ENCODE measurements around the gene TEX52. TPM values are rescaled to one million over a fixed set of nuclear protein-coding genes. Genes with fewer than 3 reads are reported as not detected.

Gene TEX52
- total and polyA plus RNA-seq, 4 donors = 0.81 to 1.3 TPM; not detected in 2

- Histone ChIP-seq H3K4me3 (ENCODE audit: low read depth, low read length) (no peak overlapping the region), H3K27me3 (ENCODE audit: control insufficient read depth, insufficient read depth, low read length) (no peaks in the 10 kb centered on the region), H3K4me1 (ENCODE audit: control insufficient read depth, insufficient read depth, low read length) (peaks cover 6% of the 10 kb centered on the region), H3K9me3 (ENCODE audit: control insufficient read depth, insufficient read depth, low read length) (no peaks in the 10 kb centered on the region), H3K36me3 (ENCODE audit: control insufficient read depth, insufficient read depth, low read length) (peaks cover 20% of the 10 kb centered on the region), H3K27ac (ENCODE audit: low read depth, low read length) (no peak overlapping the region)
- DNase-seq (ENCODE audit: low read depth in 4 of 6, low spot score in 6 of 6) = no peak
- 87% methylated on average over 7 of the region's 7 CpGs for WGBS (ENCODE audit: insufficient coverage)
These were observed 1.3 kb downstream of the TEX52 start for GRCh38 chr12:2855546-2855945.

- Histone ChIP-seq H3K4me1 (ENCODE audit: control insufficient read depth, insufficient read depth, low read length) (peaks cover 6% of the 10 kb centered on the region), H3K27me3 (ENCODE audit: control insufficient read depth, insufficient read depth, low read length) (no peaks in the 10 kb centered on the region), H3K4me3 (ENCODE audit: low read depth, low read length) (no peak overlapping the region), H3K27ac (ENCODE audit: low read depth, low read length) (no peak overlapping the region), H3K9me3 (ENCODE audit: control insufficient read depth, insufficient read depth, low read length) (no peaks in the 10 kb centered on the region), H3K36me3 (ENCODE audit: control insufficient read depth, insufficient read depth, low read length) (peaks cover 20% of the 10 kb centered on the region)
- DNase-seq (ENCODE audit: low read depth in 4 of 6, low spot score in 6 of 6) = no peak
- 84% methylated on average over 20 of the region's 25 CpGs for whole genome bisulfite sequencing (ENCODE audit: insufficient coverage)
These were observed 2.0 kb downstream of the TEX52 start for GRCh38 chr12:2854669-2855453.

GRCh38 chr12:2853626-2854025 is 3.2 kb downstream of the TEX52 start:
- Histone ChIP-seq H3K9me3 (ENCODE audit: control insufficient read depth, insufficient read depth, low read length) (no peaks in the 10 kb centered on the region), H3K36me3 (ENCODE audit: control insufficient read depth, insufficient read depth, low read length) (peaks cover 11% of the 10 kb centered on the region), H3K27me3 (ENCODE audit: control insufficient read depth, insufficient read depth, low read length) (no peaks in the 10 kb centered on the region), H3K4me3 (ENCODE audit: low read depth, low read length) (no peak overlapping the region), H3K27ac (ENCODE audit: low read depth, low read length) (no peak overlapping the region), H3K4me1 (ENCODE audit: control insufficient read depth, insufficient read depth, low read length) (peaks cover 6% of the 10 kb centered on the region)
- peak in 4 of 6 donors; percentile 60 to 93 (median 77) for DNase-seq (ENCODE audit: low read depth in 4 of 6, low spot score in 6 of 6)
- 2% methylated on average over 8 of the region's 11 CpGs for WGBS (ENCODE audit: insufficient coverage)

GRCh38 chr12:2851931-2852330 is 4.9 kb downstream of the TEX52 start:
- H3K27me3 ChIP-seq (ENCODE audit: control insufficient read depth, insufficient read depth, low read length) = no peaks in the 10 kb centered on the region
- peaks cover 6% of the 10 kb centered on the region for H3K4me1 ChIP-seq (ENCODE audit: control insufficient read depth, insufficient read depth, low read length)
- no peak overlapping the region for H3K4me3 ChIP-seq (ENCODE audit: low read depth, low read length)
- DNase-seq (ENCODE audit: low read depth in 4 of 6, low spot score in 6 of 6) = no peak
- no peaks in the 10 kb centered on the region for H3K9me3 ChIP-seq (ENCODE audit: control insufficient read depth, insufficient read depth, low read length)
- no CpG with 5 or more reads among the region's 3 CpGs for WGBS (ENCODE audit: insufficient coverage)
- H3K36me3 ChIP-seq (ENCODE audit: control insufficient read depth, insufficient read depth, low read length) = peaks cover 5% of the 10 kb centered on the region
- no peak overlapping the region for H3K27ac ChIP-seq (ENCODE audit: low read depth, low read length)

GRCh38 chr12:2845280-2845679 is 11.6 kb downstream of the TEX52 start:
- peak in 1 of 6 donors; percentile 34 for DNase-seq (ENCODE audit: low read depth in 4 of 6, low spot score in 6 of 6)
- H3K27ac ChIP-seq (ENCODE audit: low read depth, low read length) = peak overlapping the region; percentile 69
- H3K9me3 ChIP-seq (ENCODE audit: control insufficient read depth, insufficient read depth, low read length) = no peaks in the 10 kb centered on the region
- no peaks in the 10 kb centered on the region for H3K36me3 ChIP-seq (ENCODE audit: control insufficient read depth, insufficient read depth, low read length)
- H3K4me3 ChIP-seq (ENCODE audit: low read depth, low read length) = no peak overlapping the region
- H3K4me1 ChIP-seq (ENCODE audit: control insufficient read depth, insufficient read depth, low read length) = peaks cover 33% of the 10 kb centered on the region
- no peaks in the 10 kb centered on the region for H3K27me3 ChIP-seq (ENCODE audit: control insufficient read depth, insufficient read depth, low read length)
- WGBS (ENCODE audit: insufficient coverage) = 34% methylated on average over 3 of the region's 6 CpGs

- Histone ChIP-seq H3K9me3 (ENCODE audit: control insufficient read depth, insufficient read depth, low read length) (no peaks in the 10 kb centered on the region), H3K4me3 (ENCODE audit: low read depth, low read length) (no peak overlapping the region), H3K4me1 (ENCODE audit: control insufficient read depth, insufficient read depth, low read length) (peaks cover 33% of the 10 kb centered on the region), H3K36me3 (ENCODE audit: control insufficient read depth, insufficient read depth, low read length) (no peaks in the 10 kb centered on the region), H3K27ac (ENCODE audit: low read depth, low read length) (peak overlapping the region; percentile 69), H3K27me3 (ENCODE audit: control insufficient read depth, insufficient read depth, low read length) (no peaks in the 10 kb centered on the region)
- DNase-seq (ENCODE audit: low read depth in 4 of 6, low spot score in 6 of 6) = no peak
- 87% methylated on average over 8 of the region's 9 CpGs for WGBS (ENCODE audit: insufficient coverage)
These were observed 12.1 kb downstream of the TEX52 start for GRCh38 chr12:2844786-2845185.

GRCh38 chr12:2842948-2843347 is 13.9 kb downstream of the TEX52 start:
- H3K9me3 ChIP-seq (ENCODE audit: control insufficient read depth, insufficient read depth, low read length) = no peaks in the 10 kb centered on the region
- DNase-seq (ENCODE audit: low read depth in 4 of 6, low spot score in 6 of 6) = no peak
- no peaks in the 10 kb centered on the region for H3K27me3 ChIP-seq (ENCODE audit: control insufficient read depth, insufficient read depth, low read length)
- 90% methylated on average over 4 of the region's 5 CpGs for WGBS (ENCODE audit: insufficient coverage)
- peak overlapping the region; percentile 83 for H3K27ac ChIP-seq (ENCODE audit: low read depth, low read length)
- H3K36me3 ChIP-seq (ENCODE audit: control insufficient read depth, insufficient read depth, low read length) = no peaks in the 10 kb centered on the region
- H3K4me1 ChIP-seq (ENCODE audit: control insufficient read depth, insufficient read depth, low read length) = peaks cover 33% of the 10 kb centered on the region
- no peak overlapping the region for H3K4me3 ChIP-seq (ENCODE audit: low read depth, low read length)

GRCh38 chr12:2841056-2841650 is 15.7 kb downstream of the TEX52 start:
- no peak overlapping the region for H3K4me3 ChIP-seq (ENCODE audit: low read depth, low read length)
- no peaks in the 10 kb centered on the region for H3K9me3 ChIP-seq (ENCODE audit: control insufficient read depth, insufficient read depth, low read length)
- H3K27ac ChIP-seq (ENCODE audit: low read depth, low read length) = peak overlapping the region; percentile 57
- WGBS (ENCODE audit: insufficient coverage) = 4% methylated on average over 6 of the region's 9 CpGs
- peak in 2 of 6 donors; percentile 49 to 50 for DNase-seq (ENCODE audit: low read depth in 4 of 6, low spot score in 6 of 6)
- no peaks in the 10 kb centered on the region for H3K36me3 ChIP-seq (ENCODE audit: control insufficient read depth, insufficient read depth, low read length)
- no peaks in the 10 kb centered on the region for H3K27me3 ChIP-seq (ENCODE audit: control insufficient read depth, insufficient read depth, low read length)
- peaks cover 28% of the 10 kb centered on the region for H3K4me1 ChIP-seq (ENCODE audit: control insufficient read depth, insufficient read depth, low read length)

GRCh38 chr12:2836574-2836973 is 20.3 kb downstream of the TEX52 start:
- Histone ChIP-seq H3K4me1 (ENCODE audit: control insufficient read depth, insufficient read depth, low read length) (peaks cover 32% of the 10 kb centered on the region), H3K36me3 (ENCODE audit: control insufficient read depth, insufficient read depth, low read length) (peaks cover 1% of the 10 kb centered on the region), H3K27ac (ENCODE audit: low read depth, low read length) (no peak overlapping the region), H3K9me3 (ENCODE audit: control insufficient read depth, insufficient read depth, low read length) (no peaks in the 10 kb centered on the region), H3K27me3 (ENCODE audit: control insufficient read depth, insufficient read depth, low read length) (no peaks in the 10 kb centered on the region), H3K4me3 (ENCODE audit: low read depth, low read length) (no peak overlapping the region)
- DNase-seq (ENCODE audit: low read depth in 4 of 6, low spot score in 6 of 6) = no peak
- WGBS (ENCODE audit: insufficient coverage) = 82% methylated on average over 7 of the region's 8 CpGs

All from spinal cord (tissue), 10 donors.